Progenitor cell of endocrine pancreas (in vitro differentiated cells): ENCODE results near the gene LIG1. TPM values are rescaled to one million over a fixed set of nuclear protein-coding genes. Genes with fewer than 3 reads are reported as not detected.

ENCODE experiments used
- DNase-seq: peaks from one replicate; pipeline ENCODE4 v3.0.0; 2021; ENCODE audit warnings: low spot score; ENCODE audit not compliant: unreplicated experiment
- H3K27ac Mint-ChIP-seq: 2 replicates; pipeline ENCODE4 v1.8.0; 2021; ENCODE audit warnings: mild to moderate bottlenecking, moderate library complexity, mixed read lengths
- H3K27me3 Mint-ChIP-seq: 2 replicates; pipeline ENCODE4 v1.8.0; 2021; ENCODE audit warnings: mixed read lengths
- H3K36me3 Mint-ChIP-seq: 2 replicates; pipeline ENCODE4 v1.8.0; 2022; ENCODE audit warnings: mixed read lengths; ENCODE audit not compliant: insufficient read depth
- H3K4me1 Mint-ChIP-seq: 2 replicates; pipeline ENCODE4 v1.8.0; 2021; ENCODE audit warnings: low read depth, mixed read lengths
- H3K4me3 Mint-ChIP-seq: 2 replicates; pipeline ENCODE4 v1.8.0; 2021; ENCODE audit warnings: low read depth, mild to moderate bottlenecking, moderate library complexity, mixed read lengths
- H3K9me3 Mint-ChIP-seq: 2 replicates; pipeline ENCODE4 v1.8.0; 2021; ENCODE audit warnings: low read depth, mixed read lengths
- total RNA-seq: library from RNA; stranded (reverse); gene quantifications from 2 replicates; pipeline ENCODE4 v1.2.1, GENCODE V29; 2021
- TF ChIP-seq, protein P1 (sequence below): fragments of 200-600 bp; sonication (generic); IDR thresholded peaks from one replicate; pipeline ENCODE4 v1.5.0; 2021; ENCODE audit warnings: antibody characterized with exemption, mild to moderate bottlenecking; ENCODE audit not compliant: unreplicated experiment

Gene LIG1
- total RNA-seq, 1 donor from 2014 or later = 90.4 TPM

DNA sequence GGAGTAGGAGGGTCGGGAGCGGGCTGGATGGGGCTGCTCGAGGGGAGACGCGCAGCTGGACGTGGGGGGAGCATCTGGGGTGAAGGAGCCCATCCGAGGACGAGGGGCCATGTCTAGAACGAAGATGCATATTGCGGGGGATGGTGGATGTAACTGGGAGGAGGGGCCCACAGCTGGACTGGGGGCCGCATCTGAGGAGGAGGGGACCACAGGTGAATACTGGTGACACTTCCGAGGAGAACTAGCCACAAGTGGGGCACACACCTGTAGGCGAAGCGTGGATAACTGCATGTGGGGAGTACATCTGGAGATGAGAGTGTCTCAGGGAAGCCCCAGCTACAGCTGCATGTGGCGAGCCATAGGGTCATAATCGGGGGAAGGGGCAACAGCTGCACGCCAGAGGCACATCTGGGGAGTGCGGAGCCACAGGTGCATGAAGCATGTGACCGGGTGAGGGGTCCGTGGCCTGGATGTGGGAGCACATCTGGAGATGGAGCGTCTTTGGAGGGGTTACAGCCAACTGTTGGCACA lies 738 bp upstream of the LIG1 start:
- peak overlapping the region; percentile 90 for H3K27ac Mint-ChIP-seq
- H3K36me3 Mint-ChIP-seq = peaks cover 15% of the 10 kb centered on the region
- H3K4me1 Mint-ChIP-seq = peaks cover 12% of the 10 kb centered on the region
- no peaks in the 10 kb centered on the region for H3K9me3 Mint-ChIP-seq
- no peaks in the 10 kb centered on the region for H3K27me3 Mint-ChIP-seq
- TF ChIP-seq, protein P1, sequence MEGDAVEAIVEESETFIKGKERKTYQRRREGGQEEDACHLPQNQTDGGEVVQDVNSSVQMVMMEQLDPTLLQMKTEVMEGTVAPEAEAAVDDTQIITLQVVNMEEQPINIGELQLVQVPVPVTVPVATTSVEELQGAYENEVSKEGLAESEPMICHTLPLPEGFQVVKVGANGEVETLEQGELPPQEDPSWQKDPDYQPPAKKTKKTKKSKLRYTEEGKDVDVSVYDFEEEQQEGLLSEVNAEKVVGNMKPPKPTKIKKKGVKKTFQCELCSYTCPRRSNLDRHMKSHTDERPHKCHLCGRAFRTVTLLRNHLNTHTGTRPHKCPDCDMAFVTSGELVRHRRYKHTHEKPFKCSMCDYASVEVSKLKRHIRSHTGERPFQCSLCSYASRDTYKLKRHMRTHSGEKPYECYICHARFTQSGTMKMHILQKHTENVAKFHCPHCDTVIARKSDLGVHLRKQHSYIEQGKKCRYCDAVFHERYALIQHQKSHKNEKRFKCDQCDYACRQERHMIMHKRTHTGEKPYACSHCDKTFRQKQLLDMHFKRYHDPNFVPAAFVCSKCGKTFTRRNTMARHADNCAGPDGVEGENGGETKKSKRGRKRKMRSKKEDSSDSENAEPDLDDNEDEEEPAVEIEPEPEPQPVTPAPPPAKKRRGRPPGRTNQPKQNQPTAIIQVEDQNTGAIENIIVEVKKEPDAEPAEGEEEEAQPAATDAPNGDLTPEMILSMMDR = no peak
- peak; percentile 13 for DNase-seq
- H3K4me3 Mint-ChIP-seq = peak overlapping the region; percentile 94

DNA sequence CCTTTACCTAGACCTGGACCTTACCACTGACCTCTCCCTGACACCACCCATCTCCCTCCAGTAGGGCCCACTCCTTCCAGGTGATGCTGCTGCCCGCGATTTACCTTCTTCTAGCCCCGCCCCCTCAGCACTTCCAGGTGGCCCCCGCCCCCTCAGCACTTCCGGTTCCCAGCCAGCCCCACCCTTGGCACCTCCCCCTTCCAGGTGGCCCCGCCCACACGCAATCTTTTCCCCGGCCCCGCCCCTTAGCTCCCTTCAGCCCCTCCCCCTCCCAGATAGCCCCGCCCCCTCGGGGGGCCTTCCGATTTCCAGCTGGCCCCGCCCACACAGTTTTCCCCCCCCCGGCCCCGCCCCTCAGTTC lies 586 bp downstream of the LIG1 start:
- TF ChIP-seq, protein P1 = peak; percentile 20
- peak overlapping the region; percentile 94 for H3K4me3 Mint-ChIP-seq
- peaks cover 12% of the 10 kb centered on the region for H3K4me1 Mint-ChIP-seq
- no peaks in the 10 kb centered on the region for H3K9me3 Mint-ChIP-seq
- H3K27me3 Mint-ChIP-seq = no peaks in the 10 kb centered on the region
- H3K27ac Mint-ChIP-seq = peak overlapping the region; percentile 98
- DNase-seq = peak; percentile 82
- H3K36me3 Mint-ChIP-seq = peaks cover 8% of the 10 kb centered on the region

GRCh38 chr19:48168689-48169088 lies 1.5 kb downstream of the LIG1 start:
- Mint-ChIP-seq H3K27me3 (no peaks in the 10 kb centered on the region), H3K4me1 (peaks cover 12% of the 10 kb centered on the region), H3K9me3 (no peaks in the 10 kb centered on the region), H3K36me3 (peaks cover 7% of the 10 kb centered on the region), H3K27ac (no peak overlapping the region), H3K4me3 (peak overlapping the region; percentile 14)
- no peak for DNase-seq
- TF ChIP-seq, protein P1 = no peak

GRCh38 chr19:48158210-48158790 lies 11.8 kb downstream of the LIG1 start:
- peaks cover 9% of the 10 kb centered on the region for H3K36me3 Mint-ChIP-seq
- no peak overlapping the region for H3K27ac Mint-ChIP-seq
- no peaks in the 10 kb centered on the region for H3K9me3 Mint-ChIP-seq
- no peaks in the 10 kb centered on the region for H3K27me3 Mint-ChIP-seq
- no peak overlapping the region for H3K4me3 Mint-ChIP-seq
- DNase-seq = no peak
- H3K4me1 Mint-ChIP-seq = no peaks in the 10 kb centered on the region
- TF ChIP-seq, protein P1 = no peak

DNA sequence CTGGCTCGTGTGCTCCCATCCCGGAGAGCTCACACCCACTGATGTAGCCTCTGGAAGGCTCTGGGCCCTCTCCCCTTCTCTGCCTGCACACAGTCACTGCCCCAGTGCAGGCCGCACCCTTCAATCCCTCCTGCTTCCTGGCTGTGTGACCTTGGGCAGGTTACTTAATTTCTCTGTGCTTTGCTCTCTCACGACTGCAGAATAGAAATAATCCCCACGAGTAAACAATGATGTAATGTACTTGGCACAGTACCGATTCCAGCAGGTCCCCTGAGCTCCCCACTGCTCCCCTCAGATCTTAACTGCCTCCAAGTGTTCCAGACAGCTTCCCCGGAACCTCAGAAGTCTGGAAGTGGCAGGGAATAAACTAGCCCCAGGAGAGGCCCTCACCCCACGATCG lies 16.1 kb downstream of the LIG1 start:
- no peaks in the 10 kb centered on the region for H3K27me3 Mint-ChIP-seq
- no peaks in the 10 kb centered on the region for H3K4me1 Mint-ChIP-seq
- no peaks in the 10 kb centered on the region for H3K9me3 Mint-ChIP-seq
- DNase-seq = no peak
- peak overlapping the region; percentile 73 for H3K27ac Mint-ChIP-seq
- TF ChIP-seq, protein P1 = no peak
- H3K4me3 Mint-ChIP-seq = no peak overlapping the region
- H3K36me3 Mint-ChIP-seq = peaks cover 8% of the 10 kb centered on the region
